ENCODE results near the gene SH2D3A. TPM values are rescaled to one million over a fixed set of nuclear protein-coding genes. Genes with fewer than 3 reads are reported as not detected.

Gene SH2D3A
- total RNA-seq, 1 donor from 2014 or later = 26.0 TPM

DNA sequence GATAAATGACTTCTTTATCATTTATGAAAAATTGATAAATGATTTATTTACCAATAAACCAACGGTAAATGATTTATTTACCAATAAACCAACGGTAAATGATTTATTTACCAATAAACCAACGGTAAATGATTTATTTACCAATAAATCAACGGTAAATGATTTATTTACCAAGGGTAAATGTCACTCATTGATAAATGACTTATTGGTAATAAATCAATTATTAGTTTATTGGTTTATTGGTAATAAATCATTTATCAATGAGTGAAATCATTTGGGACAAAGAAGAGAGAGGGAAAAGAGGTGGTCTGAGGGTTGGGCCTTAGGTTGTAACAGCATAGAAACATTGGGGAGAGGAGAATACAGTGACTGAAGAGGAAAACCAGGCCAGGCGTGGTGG, 26.7 kb upstream of the SH2D3A start:
- DNase-seq = no peak
- TF ChIP-seq CTCF (IDR thresholded peaks at IDR 0.05) = no peak
- Histone ChIP-seq H3K4me3 (no peak overlapping the region), H3K27ac (no peak overlapping the region), H3K27me3 (no peaks in the 10 kb centered on the region), H3K36me3 (no peaks in the 10 kb centered on the region), H3K9me3 (no peaks in the 10 kb centered on the region), H3K4me1 (no peaks in the 10 kb centered on the region)
- ATAC-seq = no peak
- intact Hi-C loops (cut with DNase I) = no loop called here

- Histone ChIP-seq H3K4me3 (no peak overlapping the region), H3K27me3 (no peaks in the 10 kb centered on the region), H3K27ac (no peak overlapping the region), H3K9me3 (no peaks in the 10 kb centered on the region), H3K4me1 (no peaks in the 10 kb centered on the region), H3K36me3 (no peaks in the 10 kb centered on the region)
- intact Hi-C loops (cut with DNase I) = no loop called here
- no peak for TF ChIP-seq CTCF (IDR thresholded peaks at IDR 0.05)
- no peak for ATAC-seq
- no peak for DNase-seq
Measured at GRCh38 chr19:6793411-6793810, 26.2 kb upstream of the SH2D3A start.

GRCh38 chr19:6791237-6791636, 24.0 kb upstream of the SH2D3A start:
- intact Hi-C loops (cut with DNase I) = no loop called here
- TF ChIP-seq CTCF (IDR thresholded peaks at IDR 0.05) = no peak
- no peaks in the 10 kb centered on the region for H3K27me3 ChIP-seq

GRCh38 chr19:6790194-6791128, 23.2 kb upstream of the SH2D3A start:
- H3K9me3 ChIP-seq = no peaks in the 10 kb centered on the region
- H3K27ac ChIP-seq = no peak overlapping the region
- H3K4me1 ChIP-seq = no peaks in the 10 kb centered on the region
- no peak for TF ChIP-seq CTCF (IDR thresholded peaks at IDR 0.05)
- DNase-seq (no peak), ATAC-seq (no peak)
- no peaks in the 10 kb centered on the region for H3K36me3 ChIP-seq
- H3K4me3 ChIP-seq = no peak overlapping the region
- intact Hi-C loops (cut with DNase I) = no loop called here
- H3K27me3 ChIP-seq = no peaks in the 10 kb centered on the region

More at GRCh38 chr19:6791237-6791636, 24.0 kb upstream of the SH2D3A start:
- H3K4me3 ChIP-seq = no peak overlapping the region
- no peaks in the 10 kb centered on the region for H3K4me1 ChIP-seq
- ATAC-seq (no peak), DNase-seq (no peak)
- no peaks in the 10 kb centered on the region for H3K36me3 ChIP-seq
- H3K9me3 ChIP-seq = no peaks in the 10 kb centered on the region
- H3K27ac ChIP-seq = no peak overlapping the region

DNA sequence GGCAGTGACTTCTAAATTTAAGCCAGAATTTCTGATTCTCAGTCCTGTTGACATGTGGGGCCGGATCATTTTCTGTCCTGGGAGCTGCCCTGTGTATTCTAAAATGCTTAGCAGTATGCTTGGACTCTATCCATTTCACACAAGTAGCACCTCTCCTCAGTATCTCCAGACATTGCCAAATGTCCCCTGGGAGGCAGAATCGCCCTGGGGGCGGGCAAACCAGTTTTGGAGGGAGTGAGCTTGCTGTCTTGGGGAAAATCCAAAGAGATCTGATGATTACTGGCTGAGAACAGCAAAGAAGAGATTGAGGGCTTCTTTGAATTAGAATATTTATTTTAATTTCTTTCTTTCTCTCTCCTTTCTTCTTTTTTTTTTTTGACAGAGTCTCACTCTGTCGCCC, 21.7 kb upstream of the SH2D3A start:
- H3K9me3 ChIP-seq = no peaks in the 10 kb centered on the region
- no peak overlapping the region for H3K4me3 ChIP-seq
- H3K36me3 ChIP-seq = no peaks in the 10 kb centered on the region
- no peaks in the 10 kb centered on the region for H3K27me3 ChIP-seq
- TF ChIP-seq CTCF (IDR thresholded peaks at IDR 0.05) = no peak
- intact Hi-C loops (cut with DNase I) = no loop called here
- H3K27ac ChIP-seq = no peak overlapping the region
- no peak for ATAC-seq
- H3K4me1 ChIP-seq = no peaks in the 10 kb centered on the region
- DNase-seq = no peak

All from upper lobe of right lung (tissue), 1 donor.